GM06990 (cell line): ENCODE results near the gene MINDY4.

Experiments used
- DNase-seq: peaks from one replicate; pipeline ENCODE4 v3.0.0-alpha.2; 2011; ENCODE audit not compliant: insufficient read length; ENCODE audit errors: extremely low read depth
- H3K27me3 ChIP-seq: replicated peaks from 2 replicates; pipeline ENCODE4 v1.6.0; 2011; ENCODE audit warnings: low read length; ENCODE audit not compliant: control insufficient read depth, insufficient read depth
- H3K36me3 ChIP-seq: 2 replicates; pipeline ENCODE4 v1.5.1; 2011; ENCODE audit warnings: low read length; ENCODE audit not compliant: control insufficient read depth, insufficient read depth
- H3K4me3 ChIP-seq: replicated peaks from 2 replicates; pipeline ENCODE4 v1.5.1; 2011; ENCODE audit warnings: low read depth, mild to moderate bottlenecking, control low read depth, low read length
- CTCF ChIP-seq: IDR thresholded peaks from 2 replicates; pipeline ENCODE4 v1.5.1; 2011; ENCODE audit warnings: low read length, control low read depth, mild to moderate bottlenecking, inconsistent platforms; ENCODE audit not compliant: insufficient read depth, poor library complexity, severe bottlenecking

MINDY4 gene

GRCh38 chr7:30931161-30931928, 160.1 kb downstream of the MINDY4 start:
- Histone ChIP-seq H3K4me3 (no peak overlapping the region), H3K36me3 (no peaks in the 10 kb centered on the region), H3K27me3 (no peaks in the 10 kb centered on the region; the same call in 1 of the 2 replicates)
- DNase-seq, result no peak
- TF ChIP-seq CTCF, result no peak

GRCh38 chr7:30931929-30932540, 160.8 kb downstream of the MINDY4 start:
- DNase-seq, result no peak
- no peak for TF ChIP-seq CTCF
- no peak overlapping the region for H3K4me3 ChIP-seq
- H3K36me3 ChIP-seq, result no peaks in the 10 kb centered on the region
- no peaks in the 10 kb centered on the region; the same call in 1 of the 2 replicates for H3K27me3 ChIP-seq

- no peak for TF ChIP-seq CTCF
- no peaks in the 10 kb centered on the region for H3K36me3 ChIP-seq
- no peak overlapping the region for H3K4me3 ChIP-seq
- DNase-seq, result no peak
- no peaks in the 10 kb centered on the region; the same call in 1 of the 2 replicates for H3K27me3 ChIP-seq
Observed at GRCh38 chr7:30932562-30932961, 161.3 kb downstream of the MINDY4 start.

- Histone ChIP-seq H3K36me3 (no peaks in the 10 kb centered on the region), H3K27me3 (no peaks in the 10 kb centered on the region; the same call in 1 of the 2 replicates), H3K4me3 (no peak overlapping the region)
- DNase-seq, result no peak
- TF ChIP-seq CTCF, result no peak
Observed at GRCh38 chr7:30933124-30933974, 162.1 kb downstream of the MINDY4 start.

- H3K27me3 ChIP-seq, result no peaks in the 10 kb centered on the region; the same call in 1 of the 2 replicates
- H3K4me3 ChIP-seq, result no peak overlapping the region
- no peaks in the 10 kb centered on the region for H3K36me3 ChIP-seq
- no peak for TF ChIP-seq CTCF
- DNase-seq, result no peak
Observed at GRCh38 chr7:30934225-30934624, 163.0 kb downstream of the MINDY4 start.
